Thyroid gland (tissue), 4 donors: ENCODE results near the gene PINK1. TPM values are rescaled to one million over a fixed set of nuclear protein-coding genes. Genes with fewer than 3 reads are reported as not detected.

Experiments used
- DNase-seq, 2 donors: peaks; one replicate each; pipeline ENCODE4 v3.0.0-alpha.2; 2019
- H3K27ac ChIP-seq, 3 donors: fragments of 200-600 bp; sonication (generic); 1 replicate in 2 of 3; 2 replicates in 1 of 3; pipeline ENCODE4 v1.5.1; 2016 to 2019; ENCODE audit warnings: mild to moderate bottlenecking in 1 of 3, moderate library complexity in 1 of 3
- H3K27me3 ChIP-seq: fragments of 200-600 bp; sonication (generic); one replicate; pipeline ENCODE4 v1.5.1; 2019
- H3K36me3 ChIP-seq, 2 donors: fragments of 200-600 bp; sonication (generic); one replicate each; pipeline ENCODE4 v1.5.1; 2016 to 2019
- H3K4me1 ChIP-seq, 2 donors: fragments of 200-600 bp; sonication (generic); one replicate each; pipeline ENCODE4 v1.5.1; 2017 to 2019
- H3K4me3 ChIP-seq, 3 donors: fragments of 200-600 bp; sonication (generic); replicated peaks in 1 of 3; 1 replicate in 2 of 3; 2 replicates in 1 of 3; pipeline ENCODE4 v1.5.1; 2016; ENCODE audit warnings: mild to moderate bottlenecking in 1 of 3
- H3K9me3 ChIP-seq: fragments of 200-600 bp; sonication (generic); one replicate; pipeline ENCODE4 v1.5.1; 2017
- POLR2A ChIP-seq, 2 donors: fragments of 450-650 bp; IDR thresholded peaks; one replicate each; pipeline ENCODE4 v1.6.1; 2017; ENCODE audit warnings: antibody characterized with exemption in 2 of 2, mild to moderate bottlenecking in 2 of 2, moderate library complexity in 1 of 2
- WGBS, 2 donors: methylation state at CpG; one replicate each; pipeline ENCODE4 v1.1.5; 2017; 5-methylcytosine and 5-hydroxymethylcytosine counted together
- intact Hi-C: fragments of 100-400 bp; cut with DNase I; formaldehyde crosslinking; loops from one replicate; pipeline ENCODE4 v1.15.1; 2023
- total RNA-seq, 4 donors: library from RNA; depleted of rRNA; stranded (reverse); fragments of >200 nt; gene quantifications; one replicate each; pipeline ENCODE4 v1.2.3, GENCODE V29; 2016
- TF ChIP-seq, protein P1 (sequence below), 6 experiments: fragments of 200-600 bp in 3 of 6; fragments of 450-650 bp in 3 of 6; sonication (generic) in 3 of 6; IDR thresholded peaks; one replicate each; pipeline ENCODE4 v1.5.1; 2016 to 2019; ENCODE audit warnings: antibody characterized with exemption in 6 of 6, mild to moderate bottlenecking in 2 of 6, inconsistent platforms in 1 of 6, moderate library complexity in 1 of 6

Gene PINK1
- total RNA-seq, 4 donors from 2014 or later: 144 to 171 (median 151) TPM

DNA sequence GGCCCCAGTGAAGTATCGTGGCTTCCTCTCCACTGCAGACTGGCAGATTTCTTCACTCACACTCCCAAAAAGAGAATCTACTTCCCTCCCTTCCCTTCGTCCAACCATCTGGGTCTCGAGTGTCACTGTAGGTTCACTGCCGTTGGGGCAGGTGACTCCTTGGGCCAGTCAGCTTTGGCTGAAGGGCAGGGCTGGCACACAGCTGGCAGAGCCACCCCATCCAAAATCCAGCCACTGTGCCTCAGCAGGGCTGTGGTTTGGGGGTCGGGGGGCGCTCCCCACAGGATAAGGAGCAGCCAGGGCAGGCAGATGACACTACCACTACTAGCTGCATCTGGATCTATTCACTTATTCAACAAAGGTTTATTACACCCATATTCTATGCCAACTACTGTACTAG is 9.8 kb downstream of the PINK1 start:
- Histone ChIP-seq H3K9me3 (no peaks in the 10 kb centered on the region), H3K27me3 (no peaks in the 10 kb centered on the region), H3K27ac (no peak overlapping the region), H3K4me1 (no peaks in the 10 kb centered on the region), H3K4me3 (no peak overlapping the region), H3K36me3 (peaks cover 51 to 78% of the 10 kb centered on the region in 2 donors)
- intact Hi-C loops: loop anchor here (10.0 kb wide), 1 partner anchor 68 kb away; no protein-coding TSS in a partner anchor
- WGBS, 2 donors: 76 to 88% methylated on average over 6 of the region's 6 CpGs
- DNase-seq: no peak
- TF ChIP-seq, protein P1, sequence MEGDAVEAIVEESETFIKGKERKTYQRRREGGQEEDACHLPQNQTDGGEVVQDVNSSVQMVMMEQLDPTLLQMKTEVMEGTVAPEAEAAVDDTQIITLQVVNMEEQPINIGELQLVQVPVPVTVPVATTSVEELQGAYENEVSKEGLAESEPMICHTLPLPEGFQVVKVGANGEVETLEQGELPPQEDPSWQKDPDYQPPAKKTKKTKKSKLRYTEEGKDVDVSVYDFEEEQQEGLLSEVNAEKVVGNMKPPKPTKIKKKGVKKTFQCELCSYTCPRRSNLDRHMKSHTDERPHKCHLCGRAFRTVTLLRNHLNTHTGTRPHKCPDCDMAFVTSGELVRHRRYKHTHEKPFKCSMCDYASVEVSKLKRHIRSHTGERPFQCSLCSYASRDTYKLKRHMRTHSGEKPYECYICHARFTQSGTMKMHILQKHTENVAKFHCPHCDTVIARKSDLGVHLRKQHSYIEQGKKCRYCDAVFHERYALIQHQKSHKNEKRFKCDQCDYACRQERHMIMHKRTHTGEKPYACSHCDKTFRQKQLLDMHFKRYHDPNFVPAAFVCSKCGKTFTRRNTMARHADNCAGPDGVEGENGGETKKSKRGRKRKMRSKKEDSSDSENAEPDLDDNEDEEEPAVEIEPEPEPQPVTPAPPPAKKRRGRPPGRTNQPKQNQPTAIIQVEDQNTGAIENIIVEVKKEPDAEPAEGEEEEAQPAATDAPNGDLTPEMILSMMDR (IDR thresholded peaks at IDR 0.05): no peak
- no peak for TF ChIP-seq POLR2A (IDR thresholded peaks at IDR 0.05)

DNA sequence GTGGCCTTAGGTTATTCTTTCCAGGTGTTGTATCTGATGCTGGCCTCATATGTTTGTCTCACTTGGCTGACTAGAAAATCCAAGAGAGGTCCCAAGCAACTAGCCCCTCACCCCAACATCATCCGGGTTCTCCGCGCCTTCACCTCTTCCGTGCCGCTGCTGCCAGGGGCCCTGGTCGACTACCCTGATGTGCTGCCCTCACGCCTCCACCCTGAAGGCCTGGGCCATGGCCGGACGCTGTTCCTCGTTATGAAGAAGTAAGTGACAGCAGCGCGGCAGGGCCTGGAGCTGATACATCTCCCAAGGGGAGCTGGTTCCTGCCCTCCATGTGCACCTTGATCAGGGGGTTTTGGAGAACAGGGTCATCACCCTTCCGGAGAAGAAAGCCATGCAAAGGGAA is 11.2 kb downstream of the PINK1 start:
- H3K9me3 ChIP-seq: no peaks in the 10 kb centered on the region

DNA sequence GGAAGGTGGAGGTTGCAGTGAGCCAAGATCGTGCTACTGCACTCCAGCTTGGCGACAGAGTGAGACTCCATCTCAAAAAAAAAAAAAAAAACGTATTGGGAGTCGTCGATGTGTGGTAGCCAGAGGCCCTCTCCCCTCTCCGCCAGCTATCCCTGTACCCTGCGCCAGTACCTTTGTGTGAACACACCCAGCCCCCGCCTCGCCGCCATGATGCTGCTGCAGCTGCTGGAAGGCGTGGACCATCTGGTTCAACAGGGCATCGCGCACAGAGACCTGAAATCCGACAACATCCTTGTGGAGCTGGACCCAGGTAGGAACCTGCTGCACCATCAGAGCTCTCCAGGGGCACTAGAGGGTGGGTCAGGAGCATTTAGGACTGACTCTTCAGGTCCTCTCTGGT is 12.2 kb downstream of the PINK1 start:
- no peak for DNase-seq
- no peaks in the 10 kb centered on the region for H3K9me3 ChIP-seq
- no peak overlapping the region for H3K27ac ChIP-seq
- 86 to 87% methylated on average over 14 of the region's 14 CpGs for WGBS, 2 donors
- H3K36me3 ChIP-seq: peaks cover 64 to 79% of the 10 kb centered on the region in 2 donors
- no peaks in the 10 kb centered on the region for H3K4me1 ChIP-seq
- no peaks in the 10 kb centered on the region for H3K27me3 ChIP-seq
- no peak overlapping the region for H3K4me3 ChIP-seq
- intact Hi-C loops: loop anchor here (10.0 kb wide), 1 partner anchor 71 kb away; no protein-coding TSS in a partner anchor
- TF ChIP-seq, protein P1 (IDR thresholded peaks at IDR 0.05): no peak
- TF ChIP-seq POLR2A (IDR thresholded peaks at IDR 0.05): no peak

More for the DNA sequence above, 11.2 kb downstream of the PINK1 start:
- TF ChIP-seq, protein P1 (IDR thresholded peaks at IDR 0.05): no peak
- TF ChIP-seq POLR2A (IDR thresholded peaks at IDR 0.05): no peak
- H3K27me3 ChIP-seq: no peaks in the 10 kb centered on the region
- no peaks in the 10 kb centered on the region for H3K4me1 ChIP-seq
- no peak overlapping the region for H3K4me3 ChIP-seq
- no peak for DNase-seq
- WGBS, 2 donors: 96% methylated on average over 13 of the region's 13 CpGs
- H3K27ac ChIP-seq: no peak overlapping the region
- intact Hi-C loops: loop anchor here (10.0 kb wide), 1 partner anchor 70 kb away; no protein-coding TSS in a partner anchor
- peaks cover 59 to 77% of the 10 kb centered on the region in 2 donors for H3K36me3 ChIP-seq

DNA sequence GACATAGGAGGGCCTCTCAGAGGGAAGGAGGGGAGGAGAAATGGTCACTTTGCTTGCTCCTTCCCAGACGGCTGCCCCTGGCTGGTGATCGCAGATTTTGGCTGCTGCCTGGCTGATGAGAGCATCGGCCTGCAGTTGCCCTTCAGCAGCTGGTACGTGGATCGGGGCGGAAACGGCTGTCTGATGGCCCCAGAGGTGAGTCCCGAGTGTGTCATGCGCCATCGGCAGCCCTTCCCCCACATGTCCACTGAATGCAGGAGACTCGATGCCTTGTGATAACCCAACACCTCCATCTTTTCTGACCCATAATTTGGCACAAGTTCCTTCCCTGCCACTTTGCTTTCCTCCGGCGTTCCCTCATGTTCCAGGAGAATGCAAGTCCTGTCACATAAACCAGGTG is 15.2 kb downstream of the PINK1 start:
- no peak for TF ChIP-seq POLR2A (IDR thresholded peaks at IDR 0.05)
- TF ChIP-seq, protein P1 (IDR thresholded peaks at IDR 0.05): no peak
- Histone ChIP-seq H3K27ac (no peak overlapping the region), H3K4me3 (no peak overlapping the region), H3K9me3 (no peaks in the 10 kb centered on the region), H3K4me1 (no peaks in the 10 kb centered on the region), H3K36me3 (peaks cover 68 to 83% of the 10 kb centered on the region in 2 donors), H3K27me3 (no peaks in the 10 kb centered on the region)
- intact Hi-C loops: loop anchor here (10.0 kb wide), 1 partner anchor 74 kb away; no protein-coding TSS in a partner anchor
- 87 to 95% methylated on average over 11 to 12 of the region's 13 CpGs for WGBS, 2 donors
- no peak for DNase-seq

DNA sequence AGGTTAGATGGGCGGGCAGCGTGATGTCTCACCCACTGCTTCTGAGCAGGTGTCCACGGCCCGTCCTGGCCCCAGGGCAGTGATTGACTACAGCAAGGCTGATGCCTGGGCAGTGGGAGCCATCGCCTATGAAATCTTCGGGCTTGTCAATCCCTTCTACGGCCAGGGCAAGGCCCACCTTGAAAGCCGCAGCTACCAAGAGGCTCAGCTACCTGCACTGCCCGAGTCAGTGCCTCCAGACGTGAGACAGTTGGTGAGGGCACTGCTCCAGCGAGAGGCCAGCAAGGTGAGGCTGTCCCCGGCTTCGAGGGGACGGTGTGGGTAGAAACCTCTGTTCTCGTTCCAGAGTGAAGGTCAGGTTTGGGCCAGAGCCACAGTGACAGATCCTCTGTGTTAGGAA is 15.7 kb downstream of the PINK1 start:
- H3K4me3 ChIP-seq: no peak overlapping the region
- H3K36me3 ChIP-seq: peaks cover 73 to 84% of the 10 kb centered on the region in 2 donors
- DNase-seq: no peak
- no peaks in the 10 kb centered on the region for H3K9me3 ChIP-seq
- H3K27me3 ChIP-seq: no peaks in the 10 kb centered on the region
- no peak overlapping the region for H3K27ac ChIP-seq
- WGBS, 2 donors: 94 to 97% methylated on average over 13 to 15 of the region's 15 CpGs
- intact Hi-C loops: loop anchor here (10.0 kb wide), 1 partner anchor 74 kb away; no protein-coding TSS in a partner anchor
- TF ChIP-seq, protein P1 (IDR thresholded peaks at IDR 0.05): no peak
- TF ChIP-seq POLR2A (IDR thresholded peaks at IDR 0.05): no peak
- no peaks in the 10 kb centered on the region for H3K4me1 ChIP-seq
